Stimulated activated CD4-positive, alpha-beta T cell treated with anti-CD3 and anti-CD28 coated beads, Interleukin-15, amount 100 ng/mL, for 48 hours (primary cell): ENCODE results near the gene CTLA4.

Source experiments
- DNase-seq, 2 donors: peaks; one replicate each; pipeline ENCODE4 v3.0.0-alpha.2; 2020; ENCODE audit warnings: low read depth in 2 of 2

CTLA4 gene

DNA sequence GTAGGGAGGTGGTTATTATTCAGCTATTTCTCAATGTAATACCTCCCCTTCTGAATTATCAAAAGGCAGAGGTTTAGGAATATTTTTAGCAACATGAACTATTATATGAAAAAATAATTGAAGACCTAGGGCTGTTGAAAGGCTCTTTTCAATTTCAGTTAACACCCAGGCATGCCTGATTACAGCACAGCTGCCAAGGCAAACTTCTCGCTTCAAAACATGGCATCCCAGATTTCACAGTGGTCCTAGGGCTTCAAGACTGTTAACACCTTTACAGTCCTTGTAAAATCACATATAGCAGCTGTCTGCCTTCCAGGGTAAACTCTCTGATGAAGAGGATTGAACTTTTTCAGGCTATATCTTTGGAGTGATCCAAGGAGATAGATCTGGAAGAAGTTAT lies 23.2 kb downstream of the CTLA4 start:
- DNase-seq: no peak

DNA sequence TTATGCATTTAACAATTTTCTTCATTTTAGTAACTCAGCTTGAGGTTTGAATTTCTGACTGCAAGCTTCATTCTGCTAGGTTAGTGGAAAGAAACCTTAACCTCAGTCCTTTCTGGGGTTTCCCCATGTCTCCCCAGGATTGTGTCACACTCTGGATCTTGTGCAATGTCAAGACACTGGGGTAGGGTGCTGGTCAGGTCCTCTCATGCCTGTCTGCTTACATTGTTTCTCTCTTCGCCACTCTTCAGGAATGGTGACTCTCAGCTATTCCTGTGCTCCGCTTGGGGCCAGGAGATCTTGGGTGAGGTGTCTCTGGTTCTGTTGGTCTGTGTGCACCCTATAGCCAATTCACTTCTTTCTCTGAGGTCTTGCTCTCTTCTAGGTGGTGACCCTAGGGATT lies 23.9 kb downstream of the CTLA4 start:
- peak; percentile 55 to 62 for DNase-seq

DNA sequence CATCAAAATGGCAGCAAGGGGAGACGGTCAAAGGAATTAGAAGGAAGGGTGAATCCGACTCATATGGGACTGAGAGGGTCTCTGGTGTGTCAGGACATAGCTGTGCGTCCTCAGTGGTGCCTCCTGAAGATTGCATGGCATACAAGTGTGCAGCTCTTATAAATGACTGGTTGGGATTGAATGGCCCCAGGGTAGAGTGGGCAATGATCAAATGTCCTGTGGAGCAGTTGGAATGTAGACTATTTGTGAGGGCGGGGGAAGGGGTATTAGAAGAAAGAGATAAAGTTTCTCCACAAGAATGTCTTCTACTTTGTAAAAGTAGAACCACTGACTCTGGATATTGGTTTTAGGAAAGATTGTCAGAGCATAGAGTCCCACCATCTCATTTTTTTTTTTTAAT lies 24.6 kb downstream of the CTLA4 start:
- DNase-seq: no peak

DNA sequence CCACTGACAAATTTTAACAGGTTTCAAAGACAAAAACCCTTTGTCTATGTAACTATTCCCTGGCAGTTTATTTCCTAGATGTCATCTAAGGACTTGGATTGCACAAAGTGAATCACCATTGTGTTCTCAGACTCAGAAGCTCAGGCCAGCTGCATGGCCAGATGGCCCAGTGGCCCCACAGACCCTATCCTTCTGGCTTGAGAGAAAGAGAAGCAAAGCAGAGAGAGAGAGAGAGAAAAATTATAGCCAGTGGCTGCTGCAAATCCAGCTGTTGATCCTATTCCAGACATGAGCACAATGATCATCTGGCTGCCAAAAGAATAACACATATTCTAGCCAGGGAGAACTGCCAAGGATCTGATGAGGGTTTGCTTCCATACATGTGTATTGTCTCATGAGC lies 25.8 kb downstream of the CTLA4 start:
- no peak for DNase-seq

DNA sequence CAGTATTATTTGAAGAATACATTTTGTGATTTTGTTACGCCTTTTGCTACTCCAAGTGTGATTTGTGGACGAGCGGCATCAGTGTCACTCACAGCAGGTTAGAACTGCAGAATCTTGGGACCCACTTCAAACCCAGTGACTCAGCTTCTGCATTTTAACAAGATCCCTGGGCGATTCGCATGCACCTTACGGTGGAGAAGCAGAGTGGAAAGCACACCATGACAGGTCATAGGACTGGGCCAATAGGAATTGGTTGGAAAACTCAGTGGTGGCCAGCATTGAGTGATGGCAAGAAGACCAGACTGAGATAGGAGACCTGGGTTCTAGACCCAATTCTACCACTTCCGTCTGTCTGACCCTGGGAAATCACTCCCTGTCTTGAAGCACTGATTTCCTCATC lies 26.3 kb downstream of the CTLA4 start:
- DNase-seq: no peak

DNA sequence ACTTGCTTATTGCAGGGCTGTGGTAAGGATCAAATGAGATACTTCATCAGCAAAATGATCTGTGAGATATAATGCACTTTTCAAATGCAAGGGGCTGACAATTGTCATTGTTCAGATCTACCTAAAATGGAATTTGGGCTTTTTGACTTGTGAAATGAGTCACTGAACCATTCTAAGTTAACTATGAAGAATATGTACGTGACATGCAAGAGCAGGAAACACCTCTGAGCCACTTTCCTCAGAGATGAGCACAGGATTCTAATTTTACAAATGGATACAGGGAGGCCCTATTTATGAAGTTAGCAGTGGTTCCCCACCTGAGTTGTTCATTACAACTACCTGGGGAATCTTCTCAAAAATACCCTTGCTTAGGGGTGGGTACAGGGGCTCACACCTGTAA lies 26.7 kb downstream of the CTLA4 start:
- DNase-seq: no peak

DNA sequence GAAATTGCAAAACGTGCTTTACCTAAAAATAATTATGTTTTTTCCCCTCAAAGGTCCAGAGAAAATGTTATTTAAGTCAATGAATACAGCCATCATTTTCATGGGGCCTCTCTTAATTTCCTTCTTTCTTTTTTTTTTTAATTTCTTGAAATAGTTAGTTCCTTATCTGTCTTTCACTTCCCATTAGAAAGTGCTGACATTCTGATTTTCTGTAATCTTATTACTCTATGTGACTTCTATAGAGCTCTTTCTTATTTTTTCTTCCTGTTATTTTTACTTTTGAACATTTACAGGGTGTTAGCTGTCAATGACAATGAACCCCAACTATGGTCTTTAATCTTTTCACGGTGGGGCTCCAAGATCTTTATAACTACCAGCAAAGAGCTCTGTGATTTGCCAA lies 30.0 kb downstream of the CTLA4 start:
- DNase-seq: no peak

DNA sequence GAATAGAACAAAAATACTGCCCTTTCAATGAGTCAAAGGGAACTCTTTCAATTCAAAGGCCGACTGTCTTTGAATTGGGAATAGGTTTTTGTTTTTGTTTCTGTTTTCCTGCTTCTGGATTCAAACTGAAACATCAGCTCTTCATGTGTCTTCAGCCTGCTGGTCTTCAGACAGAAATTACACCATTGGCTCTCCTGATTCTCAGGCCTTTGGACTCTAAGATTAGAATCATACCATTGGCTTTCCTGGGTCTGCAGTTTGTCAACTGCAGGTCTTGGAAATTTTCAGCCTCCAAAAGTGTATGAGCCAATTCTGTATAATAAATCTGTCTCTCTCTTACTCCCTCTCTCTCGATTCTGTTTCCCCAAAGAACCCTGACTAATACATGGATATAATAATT lies 31.1 kb downstream of the CTLA4 start:
- no peak for DNase-seq

DNA sequence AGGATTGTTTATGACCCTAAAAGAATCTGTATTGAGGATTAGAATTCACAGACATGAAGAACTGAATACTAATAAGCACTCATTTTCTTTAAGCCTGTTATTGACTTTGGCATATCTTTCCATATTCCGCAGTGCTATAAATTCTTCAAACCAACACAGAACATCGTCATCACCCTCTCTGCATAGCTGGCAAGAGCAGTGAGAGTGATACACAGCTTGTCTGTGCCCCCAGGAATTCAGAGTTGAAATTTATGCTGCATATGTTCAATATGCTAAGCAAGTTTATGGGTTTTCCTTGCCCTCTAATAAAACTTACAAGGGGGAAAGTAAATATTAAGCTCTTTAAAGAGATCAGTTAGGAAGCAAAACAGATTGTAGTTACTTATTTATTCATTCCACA lies 32.7 kb downstream of the CTLA4 start:
- DNase-seq: no peak

DNA sequence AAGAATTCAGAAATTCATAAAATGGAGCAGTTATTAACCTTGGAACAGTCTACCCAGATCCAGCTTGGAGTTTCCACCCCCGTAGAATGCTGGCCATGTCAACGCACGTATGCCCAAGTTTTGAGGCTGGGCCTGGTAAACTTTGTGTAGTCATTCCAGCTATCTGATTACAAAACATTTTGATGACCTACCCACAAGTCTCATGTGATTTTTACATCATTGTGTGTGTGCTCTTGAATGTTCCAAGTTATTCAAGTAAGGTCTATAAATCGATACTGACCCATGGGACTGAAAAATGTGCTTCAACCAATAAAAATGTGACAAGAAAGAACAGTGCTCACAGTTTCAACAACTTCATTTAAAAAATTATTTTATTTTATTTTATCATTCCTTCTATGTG lies 36.5 kb downstream of the CTLA4 start:
- no peak for DNase-seq

DNA sequence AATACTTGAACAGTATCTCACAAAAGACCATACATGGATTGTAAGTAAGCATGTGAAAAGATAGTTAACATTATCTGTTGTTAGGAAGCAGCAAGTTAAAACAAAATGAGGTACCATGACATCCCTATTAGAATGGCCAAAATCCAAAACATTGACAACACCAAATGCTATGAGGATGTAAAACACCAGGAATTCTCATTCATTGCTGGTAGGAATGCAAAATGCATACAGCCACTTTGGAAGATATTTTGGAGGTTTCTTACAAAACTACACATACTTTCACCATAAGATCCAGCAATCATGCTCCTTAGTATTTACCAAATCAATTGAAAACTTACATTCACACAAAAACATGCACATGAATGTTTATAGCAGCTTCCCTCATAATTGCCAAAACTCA lies 38.1 kb downstream of the CTLA4 start:
- DNase-seq: no peak

DNA sequence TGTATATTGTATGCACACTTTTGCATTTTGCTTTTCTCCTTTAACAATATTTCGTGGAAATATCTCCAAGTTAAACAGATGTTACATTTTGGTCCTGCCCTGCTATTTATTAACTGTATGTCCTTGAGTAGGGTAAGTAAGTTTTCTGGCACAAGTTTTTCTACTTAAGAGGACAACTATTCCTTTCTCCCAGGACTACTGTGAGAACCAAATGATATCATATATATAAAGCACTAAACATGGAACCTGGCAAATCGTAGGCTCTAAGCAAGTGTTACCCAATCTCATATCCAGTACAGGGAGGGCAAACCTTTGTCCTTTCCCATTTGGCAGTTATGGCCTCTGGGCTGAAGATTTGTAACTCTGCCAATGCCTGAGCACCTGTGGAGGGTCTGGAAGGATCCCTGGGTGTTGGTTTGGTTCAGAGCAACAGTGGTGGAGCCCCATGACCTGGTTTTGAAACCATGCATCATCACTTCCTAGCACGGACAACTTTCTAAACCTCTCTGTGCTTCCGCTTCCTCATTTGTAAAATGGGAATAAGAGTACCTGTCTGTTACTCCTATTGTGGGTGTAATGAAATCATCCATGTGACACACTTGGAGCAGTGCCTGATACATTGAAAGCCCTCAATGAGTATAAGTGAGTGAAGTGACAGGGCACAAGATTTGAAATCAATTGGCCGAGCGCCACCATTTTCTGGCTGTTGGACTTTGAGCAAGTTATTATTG lies 40.7 kb downstream of the CTLA4 start:
- DNase-seq: no peak

DNA sequence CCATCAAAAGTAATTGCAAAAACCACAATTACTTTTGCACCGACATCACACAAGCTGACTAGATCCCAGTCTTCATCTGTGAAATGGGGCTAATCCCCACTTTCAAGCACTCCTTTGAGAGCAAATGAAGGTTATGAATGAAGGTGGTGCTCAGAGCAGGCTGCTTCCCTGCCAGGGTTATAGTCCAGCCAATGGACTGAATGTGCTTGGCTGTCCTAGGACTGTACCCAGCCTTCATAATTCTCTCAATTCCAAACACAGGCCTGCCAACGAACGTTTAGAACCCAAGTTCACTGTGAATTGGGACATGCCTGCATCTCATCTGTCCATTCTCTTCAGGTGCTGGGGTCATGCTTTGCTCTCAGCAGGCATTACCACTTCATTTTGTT lies 41.2 kb downstream of the CTLA4 start:
- no peak for DNase-seq

DNA sequence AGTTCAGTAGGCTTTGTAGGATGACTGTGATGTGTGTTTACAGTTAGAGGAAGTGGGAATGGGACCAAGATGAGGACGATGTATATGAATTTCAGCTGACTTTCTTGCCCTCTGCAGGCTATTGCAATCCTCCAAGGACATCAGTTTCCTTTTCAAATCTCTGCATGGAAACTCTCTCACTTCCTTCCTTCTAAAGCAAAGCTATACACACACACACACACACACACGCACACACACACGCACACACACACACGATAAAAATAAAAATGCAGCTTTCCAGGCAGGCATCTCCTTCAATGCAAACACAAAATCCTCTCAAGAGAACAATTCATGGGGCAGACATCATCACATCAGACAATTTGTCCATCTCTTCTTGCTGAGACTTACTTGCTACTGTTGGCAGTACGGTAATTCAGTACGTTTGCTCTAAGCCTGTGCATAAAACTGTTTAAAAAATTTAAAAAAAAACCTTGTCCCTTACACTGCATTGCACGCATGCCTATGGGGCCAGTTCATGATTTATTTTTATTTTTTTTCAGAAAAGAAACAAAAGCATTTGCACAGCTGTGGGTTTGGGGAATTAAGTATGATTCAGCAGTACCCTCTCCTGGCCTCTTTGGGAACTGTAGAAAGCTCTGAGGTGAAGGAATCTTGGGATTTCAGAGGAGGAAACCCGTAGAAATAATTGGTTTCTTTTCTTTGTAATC lies 41.8 kb downstream of the CTLA4 start:
- DNase-seq: no peak

DNA sequence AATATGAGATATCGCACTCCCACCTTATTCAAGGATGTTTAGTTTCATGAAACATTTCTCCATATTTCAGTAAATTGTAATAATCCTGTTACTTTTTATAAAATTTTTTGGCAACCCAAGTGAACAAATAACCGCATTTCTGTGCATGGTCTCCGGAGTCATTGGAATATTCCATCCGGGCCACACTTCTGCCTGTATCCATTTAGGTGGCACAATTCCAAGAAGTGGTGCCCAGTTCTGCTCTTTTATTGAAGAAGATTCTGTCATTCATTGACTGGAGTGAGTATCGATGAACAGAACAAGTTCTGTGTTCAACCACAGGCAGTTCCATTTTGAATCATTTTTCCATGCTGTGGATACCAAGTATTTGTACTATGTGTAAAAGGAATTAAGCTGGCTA lies 42.4 kb downstream of the CTLA4 start:
- no peak for DNase-seq

DNA sequence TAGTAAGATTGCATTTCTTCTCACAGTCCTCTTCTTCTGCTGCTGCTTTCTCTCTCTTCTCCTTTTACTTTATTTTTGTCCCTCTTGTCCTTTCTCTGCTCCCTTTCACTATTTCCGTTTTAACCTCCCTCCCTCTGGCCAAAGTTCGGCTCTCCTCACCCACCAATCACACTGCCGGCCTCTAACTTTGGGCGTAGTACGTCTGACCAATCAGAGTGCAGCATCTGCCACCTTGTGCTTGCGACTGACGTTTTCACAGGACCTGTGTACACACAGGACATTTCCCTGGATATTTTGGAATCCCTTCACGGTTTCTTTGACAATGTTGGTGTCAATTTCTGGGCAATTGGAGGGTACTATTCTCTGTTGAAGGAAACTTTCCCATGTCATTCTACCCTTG lies 46.4 kb downstream of the CTLA4 start:
- no peak for DNase-seq

DNA sequence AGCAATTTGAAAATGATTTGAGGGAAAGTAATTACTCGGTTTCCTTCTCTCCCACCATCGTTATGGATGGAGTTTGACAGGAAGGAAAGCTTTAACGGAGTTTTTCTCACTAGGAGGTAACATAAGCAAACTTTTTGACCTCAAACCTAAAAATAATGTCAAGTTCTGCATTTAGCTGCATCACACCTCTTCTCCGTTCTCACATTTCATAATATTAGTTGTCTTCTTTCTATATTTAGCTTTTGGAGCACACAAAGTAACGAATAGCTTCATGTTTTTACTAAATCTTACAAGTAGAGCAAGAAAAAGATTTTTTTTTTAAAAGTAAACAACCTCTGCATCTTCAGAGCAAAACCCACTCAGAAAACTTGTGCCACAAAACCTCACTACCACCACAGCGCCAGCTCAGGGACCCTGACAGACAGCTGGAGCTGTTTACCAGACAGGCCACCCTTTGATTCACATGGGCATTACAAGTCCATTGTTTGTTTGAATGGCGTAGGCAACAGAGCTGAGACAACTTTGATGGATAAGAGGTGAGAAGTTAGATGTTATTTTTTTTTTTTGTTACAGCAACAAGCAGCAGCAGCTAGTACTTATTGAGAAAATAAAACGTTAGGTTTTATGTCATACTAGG lies 47.1 kb downstream of the CTLA4 start:
- no peak for DNase-seq

DNA sequence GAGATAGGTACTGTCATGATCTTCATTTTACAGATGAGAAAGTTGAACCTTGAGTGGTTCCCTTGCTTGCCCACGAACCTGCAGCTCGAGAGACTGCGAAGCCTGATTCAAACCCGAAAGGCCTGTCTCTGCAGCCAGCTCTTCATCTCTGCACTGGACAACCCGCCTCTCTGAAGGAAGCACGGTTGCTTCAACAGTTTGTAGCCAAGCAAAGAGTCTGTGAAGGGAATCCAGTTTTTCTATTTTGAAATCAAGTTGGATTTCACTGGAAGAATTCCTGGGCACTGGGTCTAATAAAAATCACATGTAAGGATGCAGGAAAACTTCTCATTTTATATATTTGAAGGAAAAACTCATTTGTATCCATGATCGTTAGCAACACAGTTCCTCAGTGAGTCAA lies 47.7 kb downstream of the CTLA4 start:
- DNase-seq: no peak

DNA sequence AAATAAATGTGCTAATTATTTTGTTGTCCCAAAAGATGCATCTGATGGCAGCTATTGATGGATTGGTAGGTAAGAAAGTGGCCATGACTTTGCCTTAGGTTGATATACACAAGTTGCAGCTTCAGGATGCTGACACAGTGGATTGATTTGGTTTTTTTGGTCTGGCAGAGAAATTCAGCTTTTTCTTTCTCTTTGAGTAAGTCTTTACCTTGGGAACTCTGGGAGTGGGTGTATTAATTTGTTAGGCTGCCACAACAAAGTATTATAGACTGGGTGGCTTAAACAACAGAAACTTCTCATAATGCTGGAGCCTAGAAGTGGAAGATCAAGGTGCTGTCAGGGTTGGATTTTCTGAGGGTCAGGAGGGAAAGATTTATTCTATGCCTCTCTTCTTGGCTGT lies 49.2 kb downstream of the CTLA4 start:
- no peak for DNase-seq

DNA sequence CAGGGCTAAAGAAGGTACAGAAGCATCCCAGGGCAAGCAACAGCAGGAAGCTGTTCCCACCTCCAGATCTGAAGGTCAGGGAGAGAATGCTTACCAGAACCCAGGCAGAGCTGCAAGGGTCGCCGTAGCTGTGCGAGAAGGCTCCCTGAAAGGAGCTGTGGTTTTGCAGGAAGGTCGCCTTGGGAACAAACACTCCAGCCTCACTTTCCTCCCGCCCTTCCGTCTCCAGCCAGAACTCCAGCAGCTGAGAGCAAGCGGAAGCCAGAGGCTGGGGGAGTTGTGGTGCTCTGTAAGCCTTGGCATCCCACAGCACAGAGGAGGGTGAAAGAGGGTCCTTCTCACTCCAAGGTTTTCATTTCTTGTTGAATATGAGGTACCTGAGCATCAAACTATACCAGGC lies 50.7 kb downstream of the CTLA4 start:
- no peak for DNase-seq

DNA sequence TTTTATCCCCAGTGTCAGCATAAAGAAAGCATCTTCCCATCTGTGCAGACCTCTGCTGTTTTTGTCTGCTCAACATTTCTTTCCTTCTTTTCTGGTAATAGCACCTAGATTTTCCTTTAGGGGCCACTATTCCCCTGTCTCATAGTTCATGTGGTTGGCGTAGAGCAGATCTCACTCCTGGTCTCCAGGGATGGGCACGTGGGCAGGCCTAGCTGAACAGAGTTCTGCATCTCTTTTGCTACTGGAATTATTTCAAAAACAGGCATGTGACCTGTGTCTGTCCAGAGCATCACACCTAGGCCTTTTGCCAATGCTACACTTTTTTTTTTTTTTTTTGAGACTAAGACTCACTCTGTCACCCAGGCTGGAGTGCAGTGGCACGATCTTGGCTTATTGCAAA lies 51.3 kb downstream of the CTLA4 start:
- no peak for DNase-seq
